GM23248 (cell line): ENCODE data around the gene ZFAND5. TPM values are rescaled to one million over a fixed set of nuclear protein-coding genes. Genes with fewer than 3 reads are reported as not detected.

ENCODE experiments used
- DNase-seq: peaks from one replicate; pipeline ENCODE4 v3.0.0-alpha.2; 2015
- H2AFZ ChIP-seq: fragments of 200-600 bp; sonication (generic); 2 replicates; pipeline ENCODE4 v1.6.1; 2016; ENCODE audit warnings: antibody characterized with exemption
- H3F3A ChIP-seq: fragments of 200-600 bp; sonication (generic); 2 replicates; pipeline ENCODE4 v1.6.1; 2016; ENCODE audit warnings: mild to moderate bottlenecking, antibody characterized with exemption, mixed run types; ENCODE audit not compliant: insufficient read depth
- H3K27ac ChIP-seq: fragments of 200-600 bp; sonication (generic); 2 replicates; pipeline ENCODE4 v1.5.1; 2016; ENCODE audit warnings: mild to moderate bottlenecking
- H3K27me3 ChIP-seq: fragments of 200-600 bp; sonication (generic); replicated peaks from 2 replicates; pipeline ENCODE4 v1.6.1; 2016; ENCODE audit warnings: mild to moderate bottlenecking; ENCODE audit not compliant: insufficient read depth
- H3K36me3 ChIP-seq: fragments of 200-600 bp; sonication (generic); 2 replicates; pipeline ENCODE4 v1.6.1; 2016; ENCODE audit warnings: low read depth, mild to moderate bottlenecking
- H3K4me1 ChIP-seq: fragments of 200-600 bp; sonication (generic); 2 replicates; pipeline ENCODE4 v1.6.1; 2016; ENCODE audit warnings: mild to moderate bottlenecking; ENCODE audit not compliant: insufficient read depth
- H3K4me2 ChIP-seq: fragments of 200-600 bp; sonication (generic); one replicate; pipeline ENCODE4 v1.6.1; 2016; ENCODE audit warnings: mild to moderate bottlenecking; ENCODE audit not compliant: unreplicated experiment
- H3K4me3 ChIP-seq: fragments of 200-600 bp; sonication (generic); 2 replicates; pipeline ENCODE4 v1.5.1; 2016; ENCODE audit warnings: mild to moderate bottlenecking
- H3K79me2 ChIP-seq: fragments of 200-600 bp; sonication (generic); 2 replicates; pipeline ENCODE4 v1.6.1; 2016; ENCODE audit warnings: mild to moderate bottlenecking; ENCODE audit not compliant: insufficient read depth
- H3K9ac ChIP-seq: fragments of 200-600 bp; sonication (generic); 2 replicates; pipeline ENCODE4 v1.6.1; 2016; ENCODE audit warnings: mild to moderate bottlenecking
- H3K9me2 ChIP-seq: fragments of 200-600 bp; sonication (generic); 2 replicates; pipeline ENCODE4 v1.6.1; 2016; ENCODE audit warnings: mixed run types, mild to moderate bottlenecking, moderate library complexity; ENCODE audit not compliant: insufficient read depth
- H3K9me3 ChIP-seq: fragments of 200-600 bp; sonication (generic); one replicate; pipeline ENCODE4 v1.6.1; 2017; ENCODE audit warnings: low read depth
- H4K20me1 ChIP-seq: fragments of 200-600 bp; sonication (generic); 2 replicates; pipeline ENCODE4 v1.6.0; 2016; ENCODE audit not compliant: insufficient read depth
- EZH2 ChIP-seq: fragments of 200-600 bp; sonication (generic); IDR thresholded peaks from 2 replicates; pipeline ENCODE4 v1.6.1; 2018; ENCODE audit warnings: antibody characterized with exemption, mild to moderate bottlenecking; ENCODE audit not compliant: insufficient read depth, poor library complexity, severe bottlenecking
- EZH2phosphoT487 ChIP-seq: fragments of 200-600 bp; sonication (generic); IDR thresholded peaks from 2 replicates; pipeline ENCODE4 v1.6.1; 2018; ENCODE audit warnings: antibody characterized with exemption, moderate library complexity, mild to moderate bottlenecking, low read depth; ENCODE audit not compliant: insufficient read depth
- WGBS, 2 experiments: methylation state at CpG; one replicate each; pipeline ENCODE4 v1.1.6; 2015 to 2017; ENCODE audit warnings: low lambda C conversion rate in 2 of 2, low coverage in 1 of 2; ENCODE audit errors: missing lambda C conversion rate in 2 of 2; 5-methylcytosine and 5-hydroxymethylcytosine counted together
- in situ Hi-C: fragments of 300-500 bp; cut with MboI; formaldehyde crosslinking; loops from 2 replicates; pipeline ENCODE4 v1.15.0; 2020
- polyA plus RNA-seq: library from polyadenylated mRNA; unstranded; fragments of >200 nt; fragmentation: Nextera tagmentation; extraction: Ambion mirVana; gene quantifications from 2 replicates; pipeline ENCODE4 v1.2.1, GENCODE V29; 2016
- total RNA-seq: library from RNA; depleted of rRNA; stranded (reverse); fragments of >200 nt; shearing (Covaris generic); gene quantifications from 2 replicates; pipeline ENCODE4 v1.2.3, GENCODE V29; 2014

The ZFAND5 gene
- total and polyA plus RNA-seq, 2 experiments from 2014 or later: 178 to 184 TPM

- no peak overlapping the region for H3K4me3 ChIP-seq
- H3K27me3 ChIP-seq: no peaks in the 10 kb centered on the region
- in situ Hi-C loops: no loop called here
- no peaks in the 10 kb centered on the region for H4K20me1 ChIP-seq
- H3K9me3 ChIP-seq: no peaks in the 10 kb centered on the region
- H3F3A ChIP-seq: peaks cover 35% of the 10 kb centered on the region
- no peaks in the 10 kb centered on the region for H3K79me2 ChIP-seq
- DNase-seq: peak; percentile 92
- H3K27ac ChIP-seq: peak overlapping the region; percentile 71
- no peaks in the 10 kb centered on the region for H3K9me2 ChIP-seq
- no peaks in the 10 kb centered on the region for H3K36me3 ChIP-seq
- 41 to 50% methylated on average over 7 of the region's 7 CpGs for WGBS, 2 experiments
- peak overlapping the region; percentile 23; the same call in 1 of the 2 replicates for H3K9ac ChIP-seq
- peaks cover 34% of the 10 kb centered on the region for H3K4me1 ChIP-seq
- TF ChIP-seq EZH2phosphoT487 (peak; percentile 83; the same call in 1 of the 2 replicates), EZH2 (no peak)
- H3K4me2 ChIP-seq: peak overlapping the region; percentile 61
- no peak overlapping the region for H2AFZ ChIP-seq
These were observed 19.1 kb upstream of the ZFAND5 start for GRCh38 chr9:72383978-72384709.

GRCh38 chr9:72382405-72382804 lies 17.4 kb upstream of the ZFAND5 start:
- H3K27me3 ChIP-seq: no peaks in the 10 kb centered on the region
- 70 to 71% methylated on average over 4 of the region's 4 CpGs for WGBS, 2 experiments
- H3K36me3 ChIP-seq: no peaks in the 10 kb centered on the region
- H3K4me1 ChIP-seq: peaks cover 26% of the 10 kb centered on the region
- H3K9ac ChIP-seq: no peak overlapping the region
- no peaks in the 10 kb centered on the region for H3K79me2 ChIP-seq
- no peak overlapping the region for H3K4me2 ChIP-seq
- TF ChIP-seq EZH2 (no peak), EZH2phosphoT487 (no peak)
- H2AFZ ChIP-seq: no peak overlapping the region
- no peaks in the 10 kb centered on the region for H3K9me2 ChIP-seq
- no peak overlapping the region for H3K4me3 ChIP-seq
- H3K9me3 ChIP-seq: no peaks in the 10 kb centered on the region
- no peak overlapping the region for H3K27ac ChIP-seq
- no peaks in the 10 kb centered on the region for H4K20me1 ChIP-seq
- peaks cover 25% of the 10 kb centered on the region for H3F3A ChIP-seq
- in situ Hi-C loops: no loop called here
- peak; percentile 52 for DNase-seq

- TF ChIP-seq EZH2 (no peak), EZH2phosphoT487 (no peak)
- DNase-seq: no peak
- in situ Hi-C loops: loop anchor here (10.0 kb wide), 1 partner anchor 208 kb away; no protein-coding TSS in a partner anchor
- H3K79me2 ChIP-seq: no peaks in the 10 kb centered on the region
- no peak overlapping the region for H3K27ac ChIP-seq
- peaks cover 2% of the 10 kb centered on the region; the same call in 1 of the 2 replicates for H3K4me1 ChIP-seq
- H3K36me3 ChIP-seq: no peaks in the 10 kb centered on the region
- H3K9me3 ChIP-seq: no peaks in the 10 kb centered on the region
- H3K4me2 ChIP-seq: no peak overlapping the region
- WGBS, 2 experiments: 84% methylated on average over 4 of the region's 4 CpGs
- H3F3A ChIP-seq: 0 out of 2 replicates have a peak, but pooled peaks cover 3% of the 10 kb centered on the region
- no peaks in the 10 kb centered on the region for H3K9me2 ChIP-seq
- no peak overlapping the region for H3K4me3 ChIP-seq
- H4K20me1 ChIP-seq: no peaks in the 10 kb centered on the region
- H2AFZ ChIP-seq: no peak overlapping the region
- no peaks in the 10 kb centered on the region for H3K27me3 ChIP-seq
- H3K9ac ChIP-seq: no peak overlapping the region
These were observed 12.0 kb upstream of the ZFAND5 start for GRCh38 chr9:72377041-72377440.

- no peak for DNase-seq
- H3K9ac ChIP-seq: no peak overlapping the region
- no peak overlapping the region for H3K4me2 ChIP-seq
- TF ChIP-seq EZH2 (no peak), EZH2phosphoT487 (no peak)
- no peaks in the 10 kb centered on the region for H3K9me2 ChIP-seq
- H3K9me3 ChIP-seq: no peaks in the 10 kb centered on the region
- no peaks in the 10 kb centered on the region for H3K27me3 ChIP-seq
- H3K27ac ChIP-seq: no peak overlapping the region
- no peak overlapping the region for H2AFZ ChIP-seq
- no peaks in the 10 kb centered on the region for H3K4me1 ChIP-seq
- in situ Hi-C loops: loop anchor here (10.0 kb wide), 1 partner anchor 214 kb away; no protein-coding TSS in a partner anchor
- no peaks in the 10 kb centered on the region for H3K79me2 ChIP-seq
- H3F3A ChIP-seq: 0 out of 2 replicates have a peak, but pooled peaks cover 8% of the 10 kb centered on the region
- H3K36me3 ChIP-seq: no peaks in the 10 kb centered on the region
- H4K20me1 ChIP-seq: no peaks in the 10 kb centered on the region
- H3K4me3 ChIP-seq: no peak overlapping the region
These were observed 6.1 kb upstream of the ZFAND5 start for GRCh38 chr9:72371151-72371550.
